ENCODE results near the gene RNF167. TPM values are rescaled to one million over a fixed set of nuclear protein-coding genes. Genes with fewer than 3 reads are reported as not detected.

The RNF167 gene
- total and polyA plus RNA-seq, 9 donors = 22.7 to 221 (median 79.4) TPM

- DNase-seq = no peak
- no peaks in the 10 kb centered on the region for H3K27me3 ChIP-seq
- WGBS, 3 donors = 78 to 84% (median 80%) methylated on average over 3 of the region's 3 CpGs
- peaks cover 14% of the 10 kb centered on the region for H3K4me1 ChIP-seq (ENCODE audit: insufficient read depth)
- no peaks in the 10 kb centered on the region for H3K9me3 ChIP-seq
- no peak for TF ChIP-seq EP300 (IDR thresholded peaks at IDR 0.05)
- no peak for TF ChIP-seq POLR2A (IDR thresholded peaks at IDR 0.05)
- no peak overlapping the region for H3K27ac ChIP-seq
- no peaks in the 10 kb centered on the region for H3K36me3 ChIP-seq
- intact Hi-C loops (cut with DNase I) = no loop called here
- H3K4me3 ChIP-seq = no peak overlapping the region
Observed at GRCh38 chr17:4936436-4936835, 3.6 kb upstream of the RNF167 start.

GRCh38 chr17:4937553-4937952, 2.5 kb upstream of the RNF167 start:
- Histone ChIP-seq H3K27ac (no peak overlapping the region), H3K9me3 (no peaks in the 10 kb centered on the region), H3K27me3 (no peaks in the 10 kb centered on the region), H3K4me3 (no peak overlapping the region), H3K36me3 (no peaks in the 10 kb centered on the region), H3K4me1 (ENCODE audit: insufficient read depth) (peaks cover 14% of the 10 kb centered on the region)
- 89 to 92% (median 91%) methylated on average over 16 of the region's 16 CpGs for WGBS, 3 donors
- intact Hi-C loops (cut with DNase I) = no loop called here
- peak in 1 of 5 donors; percentile 16 for DNase-seq
- TF ChIP-seq EP300 (IDR thresholded peaks at IDR 0.05) (no peak), CTCF (IDR thresholded peaks at IDR 0.05) (no peak), POLR2A (IDR thresholded peaks at IDR 0.05) (no peak)

GRCh38 chr17:4938069-4938491, 2.0 kb upstream of the RNF167 start:
- WGBS, 3 donors = 82 to 90% (median 89%) methylated on average over 11 of the region's 11 CpGs
- Histone ChIP-seq H3K9me3 (no peaks in the 10 kb centered on the region), H3K27ac (no peak overlapping the region), H3K27me3 (no peaks in the 10 kb centered on the region), H3K4me3 (no peak overlapping the region), H3K36me3 (no peaks in the 10 kb centered on the region), H3K4me1 (ENCODE audit: insufficient read depth) (peaks cover 14% of the 10 kb centered on the region)
- intact Hi-C loops (cut with DNase I) = no loop called here
- DNase-seq = peak in 1 of 5 donors; percentile 20
- TF ChIP-seq CTCF (IDR thresholded peaks at IDR 0.05) (no peak), EP300 (IDR thresholded peaks at IDR 0.05) (no peak), POLR2A (IDR thresholded peaks at IDR 0.05) (no peak)

GRCh38 chr17:4938688-4939545, 1.2 kb upstream of the RNF167 start:
- no peak for TF ChIP-seq POLR2A (IDR thresholded peaks at IDR 0.05)
- TF ChIP-seq EP300 (IDR thresholded peaks at IDR 0.05) = no peak
- no peak for TF ChIP-seq CTCF (IDR thresholded peaks at IDR 0.05)
- H3K4me3 ChIP-seq = peak overlapping the region; percentile 88
- no peaks in the 10 kb centered on the region for H3K9me3 ChIP-seq
- intact Hi-C loops (cut with DNase I) = no loop called here
- H3K36me3 ChIP-seq = no peaks in the 10 kb centered on the region
- H3K27ac ChIP-seq = peak overlapping the region in 1 of 2 donors; percentile 93
- H3K4me1 ChIP-seq (ENCODE audit: insufficient read depth) = peaks cover 14% of the 10 kb centered on the region
- H3K27me3 ChIP-seq = no peaks in the 10 kb centered on the region
- DNase-seq = peak in 1 of 5 donors; percentile 23
- 51 to 57% (median 56%) methylated on average over 19 of the region's 19 CpGs for WGBS, 3 donors

- peak in 2 of 5 donors; percentile 29 to 49 for DNase-seq
- Histone ChIP-seq H3K27ac (peak overlapping the region in 1 of 2 donors; percentile 93), H3K4me3 (peak overlapping the region; percentile 88), H3K36me3 (no peaks in the 10 kb centered on the region), H3K9me3 (no peaks in the 10 kb centered on the region), H3K4me1 (ENCODE audit: insufficient read depth) (peaks cover 12% of the 10 kb centered on the region), H3K27me3 (no peaks in the 10 kb centered on the region)
- intact Hi-C loops (cut with DNase I) = no loop called here
- TF ChIP-seq EP300 (IDR thresholded peaks at IDR 0.05) (no peak), CTCF (IDR thresholded peaks at IDR 0.05) (no peak), POLR2A (IDR thresholded peaks at IDR 0.05) (no peak)
- WGBS, 3 donors = 0% methylated on average over 12 to 16 of the region's 16 CpGs
Observed at GRCh38 chr17:4939546-4939795, 597 bp upstream of the RNF167 start.

Data from ovary (tissue), 9 donors.